ENCODE data around the gene PTBP2. TPM values are rescaled to one million over a fixed set of nuclear protein-coding genes. Genes with fewer than 3 reads are reported as not detected.

Gene PTBP2
- total and polyA plus RNA-seq, 2 of the 8 experiments (the other 6 are each of a cell fraction or from before 2014, with no cell fraction given), result 24.2 to 61.7 TPM

DNA sequence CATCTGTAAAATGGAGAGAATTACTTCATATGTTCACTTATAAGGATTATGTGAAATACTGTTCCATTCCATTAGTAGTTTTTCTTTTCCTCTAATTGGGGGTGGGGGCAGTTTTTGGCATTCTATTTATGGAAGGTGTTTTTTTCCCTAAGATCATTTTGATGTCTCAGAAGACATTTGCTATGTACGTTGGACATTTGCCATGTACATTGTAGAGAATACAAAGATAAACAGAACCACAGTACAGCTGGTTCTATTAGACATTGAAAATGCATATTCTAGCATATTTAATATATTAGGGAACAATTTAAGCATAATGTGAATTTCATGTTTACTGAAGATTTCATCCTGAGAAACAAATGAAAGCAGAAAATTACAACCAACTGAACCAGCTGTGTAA is 98.5 kb downstream of the PTBP2 start:
- no peak overlapping the region for H3K56ac ChIP-seq (replicated peaks; ENCODE audit: insufficient read length, low read depth, low read length)
- no peak overlapping the region for H3K18ac ChIP-seq (ENCODE audit: extremely low read depth, low read length)
- no peaks in the 10 kb centered on the region for H3K79me2 ChIP-seq (ENCODE audit: control insufficient read depth in 1 of 2, insufficient read depth in 2 of 2, low read length in 2 of 2)
- H3K36me3 ChIP-seq (ENCODE audit: control insufficient read depth in 2 of 4, insufficient read depth in 4 of 4, low read length in 3 of 4), result peaks cover 0 to 22% (median 0%) of the 10 kb centered on the region in 4 experiments; a peak in 2 of 8 replicates
- no peak overlapping the region for H2BK120ac ChIP-seq (replicated peaks; ENCODE audit: low read depth, low read length)
- DNase-seq (ENCODE audit: low read depth in 1 of 2, low spot score in 2 of 2) (no peak), FAIRE-seq (no peak)
- no peak overlapping the region for H3K14ac ChIP-seq (ENCODE audit: insufficient read length)
- H3K4ac ChIP-seq (replicated peaks; ENCODE audit: insufficient read length, low read depth, low read length), result no peak overlapping the region
- H3K27ac ChIP-seq (ENCODE audit: low read depth, low read length), result no peak overlapping the region
- H3K4me3 ChIP-seq (ENCODE audit: extremely low read depth in 1 of 4, insufficient read depth in 2 of 4, low read depth in 3 of 4, low read length in 4 of 4), result no peak overlapping the region
- H3K9ac ChIP-seq (replicated peaks in 1 of 4; ENCODE audit: extremely low read depth in 1 of 4, low read depth in 3 of 4, low read length in 3 of 4), result no peak overlapping the region
- no peak overlapping the region for H2AFZ ChIP-seq (ENCODE audit: low read length)
- H3K9me3 ChIP-seq (ENCODE audit: insufficient read depth in 2 of 2, low read depth in 1 of 2, low read length in 1 of 2), result no peaks in the 10 kb centered on the region
- H3K79me1 ChIP-seq (ENCODE audit: low read depth, low read length), result no peaks in the 10 kb centered on the region
- CTCF ChIA-PET (ENCODE audit: partially characterized antibody), result no interaction called here
- H2BK5ac ChIP-seq (ENCODE audit: low read depth, low read length), result no peak overlapping the region
- no peak overlapping the region for H3K23ac ChIP-seq (ENCODE audit: insufficient read length)
- no peak overlapping the region for H3K4me2 ChIP-seq (ENCODE audit: insufficient read depth in 1 of 2, low read depth in 2 of 2, low read length in 2 of 2)
- H2AK5ac ChIP-seq (ENCODE audit: low read depth, low read length), result no peak overlapping the region
- no peak overlapping the region for H4K5ac ChIP-seq (ENCODE audit: insufficient read length, low read depth, low read length)
- 91% methylated on average over 1 of the region's 1 CpG; no CpG with 5 or more reads in 1 of the 2 experiments for WGBS, 2 experiments (ENCODE audit: extremely low coverage in 1 of 2, insufficient coverage in 1 of 2, insufficient read length in 1 of 2, insufficient replicate concordance in 2 of 2, low coverage in 1 of 2, low lambda C conversion rate in 2 of 2, missing lambda C conversion rate in 1 of 2)
- H3K23me2 ChIP-seq (ENCODE audit: low read depth, low read length), result no peaks in the 10 kb centered on the region
- H2BK20ac ChIP-seq (ENCODE audit: low read length), result no peak overlapping the region
- no peak overlapping the region for H2BK12ac ChIP-seq (ENCODE audit: low read depth, low read length)
- POLR2A ChIA-PET (ENCODE audit: partially characterized antibody), result no interaction called here
- H3K4me1 ChIP-seq (replicated peaks in 1 of 4; ENCODE audit: control insufficient read depth in 3 of 4, insufficient read depth in 4 of 4, low read length in 3 of 4), result no peaks in the 10 kb centered on the region
- H4K8ac ChIP-seq (ENCODE audit: extremely low read depth, insufficient read depth, low read length), result no peak overlapping the region
- no peak overlapping the region for H2BK15ac ChIP-seq (ENCODE audit: low read length)
- no peak overlapping the region for H4K91ac ChIP-seq (replicated peaks; ENCODE audit: insufficient read length, low read length)
- H4K20me1 ChIP-seq (replicated peaks in 1 of 2; ENCODE audit: control insufficient read depth in 1 of 2, insufficient read depth in 2 of 2, low read length in 2 of 2), result no peaks in the 10 kb centered on the region
- no peaks in the 10 kb centered on the region for H3K27me3 ChIP-seq (replicated peaks in 1 of 4; ENCODE audit: control insufficient read depth in 3 of 4, extremely low read depth in 1 of 4, insufficient read depth in 3 of 4, low read length in 3 of 4)
- no peak for TF ChIP-seq SP4 (IDR thresholded peaks at IDR 0.05; ENCODE audit: low read length)
- no peak for TF ChIP-seq GTF2F1 (IDR thresholded peaks at IDR 0.05; ENCODE audit: borderline replicate concordance, low read depth, low read length)
- no peak for TF ChIP-seq POLR2AphosphoS5 (IDR thresholded peaks at IDR 0.05; ENCODE audit: low read depth, low read length)
- no peak for TF ChIP-seq SIN3A (conservative IDR thresholded peaks at IDR 0.05 in 1 of 2, IDR thresholded peaks at IDR 0.05 in 1 of 2; ENCODE audit: low read depth in 1 of 2, low read length in 2 of 2)
- TF ChIP-seq, protein P1, sequence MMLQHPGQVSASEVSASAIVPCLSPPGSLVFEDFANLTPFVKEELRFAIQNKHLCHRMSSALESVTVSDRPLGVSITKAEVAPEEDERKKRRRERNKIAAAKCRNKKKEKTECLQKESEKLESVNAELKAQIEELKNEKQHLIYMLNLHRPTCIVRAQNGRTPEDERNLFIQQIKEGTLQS (IDR thresholded peaks at IDR 0.05; ENCODE audit: insufficient read depth, low read depth, low read length), result no peak
- no peak for TF ChIP-seq FOSL1 (IDR thresholded peaks at IDR 0.05; ENCODE audit: insufficient read depth, low read depth, low read length)
- no peak for TF ChIP-seq SAP30 (IDR thresholded peaks at IDR 0.05; ENCODE audit: insufficient read depth, insufficient replicate concordance, low read length)
- no peak for TF ChIP-seq RAD21 (IDR thresholded peaks at IDR 0.05 in 1 of 2, conservative IDR thresholded peaks at IDR 0.05 in 1 of 2; ENCODE audit: low read depth in 2 of 2, low read length in 2 of 2)
- no peak for TF ChIP-seq SIRT6 (IDR thresholded peaks at IDR 0.05; ENCODE audit: low read length)
- no peak for TF ChIP-seq PHF8 (conservative IDR thresholded peaks at IDR 0.05; ENCODE audit: low read depth, low read length)
- TF ChIP-seq SIX5 (IDR thresholded peaks at IDR 0.05; ENCODE audit: low read depth, low read length), result no peak
- TF ChIP-seq TAF1 (IDR thresholded peaks at IDR 0.05; ENCODE audit: low read depth, low read length), result no peak
- no peak for TF ChIP-seq HDAC2 (IDR thresholded peaks at IDR 0.05; ENCODE audit: borderline replicate concordance in 1 of 2, low read depth in 2 of 2, low read length in 2 of 2)

Measured in H1 (cell line).